Epithelial cell of proximal tubule (primary cell): ENCODE data around the gene SIGLEC15. TPM values are rescaled to one million over a fixed set of nuclear protein-coding genes. Genes with fewer than 3 reads are reported as not detected.
"Not testable (repeated sequence)": the region's sequence is repeated elsewhere in the genome, so short reads cannot be mapped to it uniquely, and the experiment has no call there.

Experiments used
- DNase-seq: peaks from one replicate; pipeline ENCODE4 v3.0.0-alpha.2; 2011; ENCODE audit warnings: low read depth
- H3K4me3 ChIP-seq: 2 replicates; pipeline ENCODE4 v1.5.1; 2011; ENCODE audit warnings: low read depth, mild to moderate bottlenecking, low read length
- CTCF ChIP-seq: conservative IDR thresholded peaks from 2 replicates; pipeline ENCODE4 v1.5.1; 2012; ENCODE audit warnings: low read depth, mild to moderate bottlenecking, low read length
- total RNA-seq: library from RNA; depleted of rRNA; stranded (reverse); fragments of >200 nt; gene quantifications from 2 replicates; pipeline ENCODE4 v1.2.3, GENCODE V29; 2015

Gene SIGLEC15
- total RNA-seq, 1 donor from 2014 or later: 9.4 TPM

GRCh38 chr18:45845410-45845809 lies 19.9 kb downstream of the SIGLEC15 start:
- no peak overlapping the region for H3K4me3 ChIP-seq
- TF ChIP-seq CTCF: no peak
- DNase-seq: no peak

DNA sequence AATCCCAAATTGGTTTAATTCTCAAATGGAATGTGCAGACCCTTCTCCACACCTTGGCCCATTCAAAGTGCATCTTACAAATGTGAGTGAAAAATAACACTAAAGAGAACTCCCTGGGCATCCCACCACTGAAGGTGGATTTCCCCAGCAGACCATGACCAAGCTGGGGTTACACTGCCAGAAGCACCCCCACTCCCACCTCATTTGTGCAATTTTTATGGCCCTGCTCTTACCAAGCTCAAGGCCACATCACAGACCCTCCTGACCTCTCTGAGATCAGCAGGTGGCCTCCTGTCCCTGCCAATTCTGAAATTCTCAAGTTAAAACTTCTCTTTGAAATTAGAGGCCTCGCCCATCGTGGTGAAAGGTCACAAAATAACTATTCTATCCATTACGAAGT lies 21.6 kb downstream of the SIGLEC15 start:
- no peak overlapping the region for H3K4me3 ChIP-seq
- DNase-seq: no peak
- no peak for TF ChIP-seq CTCF

DNA sequence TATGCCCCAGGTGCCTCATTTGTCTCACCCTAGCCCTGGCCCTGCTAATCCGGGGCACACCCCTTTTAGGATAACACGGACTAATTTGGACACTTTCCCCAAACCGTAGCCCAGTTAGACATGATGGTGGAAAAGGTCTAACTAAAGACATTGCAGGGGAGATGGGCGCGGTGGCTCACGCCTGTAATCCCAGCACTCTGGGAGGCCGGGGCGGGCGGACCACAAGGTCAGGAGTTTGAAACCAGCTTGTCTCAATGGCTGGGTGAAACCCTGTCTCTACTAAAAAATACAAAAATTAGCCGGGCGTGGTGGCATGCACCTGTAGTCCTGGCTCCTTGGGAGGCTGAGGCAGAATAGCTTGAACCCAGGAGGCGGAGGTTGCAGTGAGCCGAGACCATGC lies 23.2 kb downstream of the SIGLEC15 start:
- not testable (repeated sequence) for DNase-seq, H3K4me3 ChIP-seq

DNA sequence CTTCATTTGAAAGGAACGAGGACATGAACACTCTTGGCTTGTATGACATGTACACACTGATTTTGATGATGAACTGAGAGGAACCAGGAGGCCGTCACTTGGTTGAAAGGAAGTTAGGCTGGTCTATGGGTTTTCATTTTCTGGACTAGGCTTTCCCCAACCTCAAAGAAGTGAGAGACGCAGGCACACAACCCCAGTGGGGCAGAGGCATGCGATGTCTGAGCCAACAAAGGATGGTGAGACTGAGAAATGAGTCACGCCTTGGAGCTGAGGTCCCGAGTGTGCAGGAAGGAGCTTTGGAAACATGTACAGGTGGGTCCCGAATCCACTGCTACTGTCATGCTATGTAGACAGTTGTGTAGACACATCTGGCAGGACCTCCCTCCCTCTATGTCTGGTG lies 24.1 kb downstream of the SIGLEC15 start:
- no peak for TF ChIP-seq CTCF
- H3K4me3 ChIP-seq: no peak overlapping the region
- DNase-seq: no peak

- peak; percentile 61 for TF ChIP-seq CTCF
- H3K4me3 ChIP-seq: no peak overlapping the region
- no peak for DNase-seq
Measured at GRCh38 chr18:45850021-45850420, 24.5 kb downstream of the SIGLEC15 start.

DNA sequence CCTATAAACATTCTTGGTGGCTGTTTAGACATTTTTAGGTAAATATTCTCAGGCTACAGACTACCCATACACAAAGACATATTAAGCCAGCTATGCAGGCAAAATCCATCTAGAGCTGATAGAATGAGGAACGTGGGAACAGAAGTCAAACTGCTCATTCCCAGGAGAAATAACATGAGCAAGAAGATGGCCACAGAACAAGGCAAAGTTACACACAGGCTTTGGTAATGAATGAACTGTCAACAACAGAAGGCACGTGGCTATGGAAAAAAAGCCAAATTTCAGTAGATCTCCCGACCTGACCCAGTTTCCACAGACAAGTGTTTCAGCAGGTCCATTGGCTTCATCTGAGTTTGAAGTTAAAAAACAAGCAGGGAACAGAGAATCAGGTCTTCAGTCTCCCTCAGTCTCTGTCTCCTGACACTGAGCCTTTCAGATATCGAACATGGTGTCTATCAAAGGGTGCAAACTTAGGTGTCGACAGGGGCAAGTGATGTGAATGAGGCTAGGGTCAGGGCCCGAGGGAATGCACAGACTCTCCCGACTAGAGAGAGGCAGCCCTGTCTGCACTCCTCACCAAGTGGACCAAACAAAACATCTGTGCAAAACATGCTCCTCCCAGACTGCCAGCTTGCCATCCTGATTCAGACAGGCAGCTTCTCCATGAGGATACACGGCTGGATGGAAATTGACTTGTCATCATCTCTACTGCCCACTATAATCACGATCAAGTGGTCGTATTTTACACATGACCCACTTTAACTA lies 25.9 kb downstream of the SIGLEC15 start:
- H3K4me3 ChIP-seq: no peak overlapping the region
- TF ChIP-seq CTCF: no peak
- DNase-seq: no peak

DNA sequence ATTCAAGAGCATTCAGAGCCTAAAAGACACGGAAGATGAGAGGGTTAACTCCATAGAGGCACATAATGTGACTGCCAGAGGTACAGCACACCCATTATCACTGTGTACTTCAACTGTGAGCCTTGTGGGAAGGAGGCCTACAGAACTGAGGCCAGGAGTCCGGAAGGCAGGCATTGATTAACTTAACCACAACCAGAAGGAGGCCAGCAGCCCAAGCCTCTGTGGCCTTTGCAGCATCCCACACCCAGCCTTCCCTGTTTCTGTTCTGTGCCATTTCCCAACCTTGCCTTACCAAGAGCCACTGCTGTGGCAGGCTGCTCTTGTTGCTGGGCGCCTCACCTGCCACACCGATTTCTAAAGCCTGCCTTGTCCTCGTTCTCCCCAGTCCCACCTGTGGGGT lies 27.2 kb downstream of the SIGLEC15 start:
- no peak for TF ChIP-seq CTCF
- H3K4me3 ChIP-seq: no peak overlapping the region
- DNase-seq: no peak
